ENCODE results near the gene ARHGEF11.
"Not testable (repeated sequence)": the region's sequence is repeated elsewhere in the genome, so short reads cannot be mapped to it uniquely, and the experiment has no call there.

The ARHGEF11 gene

GRCh38 chr1:157045250-157046218, at the start of gene ARHGEF11:
ARHGEF11 (minus strand) TSS chr1:157045742; CDS start chr1:157044330, 1,412 bp downstream.
- DNase-seq = peak; percentile 82

- DNase-seq = no peak
Measured at GRCh38 chr1:157095091-157095490, 49.5 kb upstream of the ARHGEF11 start.

- no peak for DNase-seq
Measured at GRCh38 chr1:157092831-157093230, 47.3 kb upstream of the ARHGEF11 start.

- no peak for DNase-seq
Measured at GRCh38 chr1:157091668-157092273, 46.2 kb upstream of the ARHGEF11 start.

GRCh38 chr1:157091186-157091585, 45.6 kb upstream of the ARHGEF11 start:
- DNase-seq = no peak

GRCh38 chr1:157090771-157091170, 45.2 kb upstream of the ARHGEF11 start:
- DNase-seq = no peak

GRCh38 chr1:157090196-157090647, 44.7 kb upstream of the ARHGEF11 start:
- peak; percentile 70 for DNase-seq

GRCh38 chr1:157089789-157090188, 44.2 kb upstream of the ARHGEF11 start:
- DNase-seq = no peak

GRCh38 chr1:157088607-157089006, 43.1 kb upstream of the ARHGEF11 start:
- DNase-seq = no peak

GRCh38 chr1:157087030-157087429, 41.5 kb upstream of the ARHGEF11 start:
- no peak for DNase-seq

GRCh38 chr1:157086299-157086698, 40.8 kb upstream of the ARHGEF11 start:
- no peak for DNase-seq

GRCh38 chr1:157085421-157085820, 39.9 kb upstream of the ARHGEF11 start:
- no peak for DNase-seq

GRCh38 chr1:157084720-157085119, 39.2 kb upstream of the ARHGEF11 start:
- DNase-seq = no peak

- no peak for DNase-seq
Measured at GRCh38 chr1:157081707-157082106, 36.2 kb upstream of the ARHGEF11 start.

- DNase-seq = no peak
Measured at GRCh38 chr1:157080714-157081113, 35.2 kb upstream of the ARHGEF11 start.

- no peak for DNase-seq
Measured at GRCh38 chr1:157077394-157077793, 31.9 kb upstream of the ARHGEF11 start.

- peak; percentile 16 for DNase-seq
Measured at GRCh38 chr1:157073944-157074685, 28.6 kb upstream of the ARHGEF11 start.

- DNase-seq = no peak
Measured at GRCh38 chr1:157069601-157070000, 24.1 kb upstream of the ARHGEF11 start.

GRCh38 chr1:157059241-157059640, 13.7 kb upstream of the ARHGEF11 start:
- not testable (repeated sequence) for DNase-seq

GRCh38 chr1:157056269-157056668, 10.7 kb upstream of the ARHGEF11 start:
- no peak for DNase-seq

- not testable (repeated sequence) for DNase-seq
Measured at GRCh38 chr1:157055729-157056128, 10.2 kb upstream of the ARHGEF11 start.

- DNase-seq = no peak
Measured at GRCh38 chr1:157050836-157051235, 5.3 kb upstream of the ARHGEF11 start.

GRCh38 chr1:157047062-157047410, 1.5 kb upstream of the ARHGEF11 start:
- peak; percentile 7 for DNase-seq
